ENCODE results near the gene BCAP31.

The BCAP31 gene

GRCh38 chrX:153724252-153725038 lies at the start of gene BCAP31, which contains the start of gene ABCD1:
Gene BCAP31, minus strand, starts transcription at chrX:153724387. Its CDS starts 1,143 bp downstream, at chrX:153723244.
Gene ABCD1, plus strand, starts transcription at chrX:153724856. Its CDS starts 411 bp downstream, at chrX:153725267.
- DNase-seq: peak; percentile 80

DNA sequence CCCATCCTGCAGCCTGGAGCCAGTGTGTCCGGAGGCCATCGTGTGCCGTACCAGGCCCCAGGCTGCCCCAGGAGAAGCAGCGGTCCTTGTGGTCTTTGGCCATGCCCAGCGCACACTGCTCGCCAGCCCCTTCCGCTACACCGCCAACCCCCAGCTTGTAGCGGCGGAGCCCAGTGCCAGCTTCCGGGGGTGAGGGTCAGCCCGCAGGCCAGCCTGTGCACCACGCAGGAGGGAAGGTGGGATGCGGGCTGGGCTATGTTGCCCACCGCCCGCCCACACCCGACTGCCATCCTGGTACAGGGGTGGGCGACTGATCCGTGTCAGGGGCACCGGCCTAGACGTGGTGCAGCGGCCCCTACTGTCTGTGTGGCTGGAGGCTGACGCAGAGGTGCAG lies 49.0 kb upstream of the BCAP31 start:
- DNase-seq: no peak

GRCh38 chrX:153772316-153773217 lies 48.4 kb upstream of the BCAP31 start:
- no peak for DNase-seq

DNA sequence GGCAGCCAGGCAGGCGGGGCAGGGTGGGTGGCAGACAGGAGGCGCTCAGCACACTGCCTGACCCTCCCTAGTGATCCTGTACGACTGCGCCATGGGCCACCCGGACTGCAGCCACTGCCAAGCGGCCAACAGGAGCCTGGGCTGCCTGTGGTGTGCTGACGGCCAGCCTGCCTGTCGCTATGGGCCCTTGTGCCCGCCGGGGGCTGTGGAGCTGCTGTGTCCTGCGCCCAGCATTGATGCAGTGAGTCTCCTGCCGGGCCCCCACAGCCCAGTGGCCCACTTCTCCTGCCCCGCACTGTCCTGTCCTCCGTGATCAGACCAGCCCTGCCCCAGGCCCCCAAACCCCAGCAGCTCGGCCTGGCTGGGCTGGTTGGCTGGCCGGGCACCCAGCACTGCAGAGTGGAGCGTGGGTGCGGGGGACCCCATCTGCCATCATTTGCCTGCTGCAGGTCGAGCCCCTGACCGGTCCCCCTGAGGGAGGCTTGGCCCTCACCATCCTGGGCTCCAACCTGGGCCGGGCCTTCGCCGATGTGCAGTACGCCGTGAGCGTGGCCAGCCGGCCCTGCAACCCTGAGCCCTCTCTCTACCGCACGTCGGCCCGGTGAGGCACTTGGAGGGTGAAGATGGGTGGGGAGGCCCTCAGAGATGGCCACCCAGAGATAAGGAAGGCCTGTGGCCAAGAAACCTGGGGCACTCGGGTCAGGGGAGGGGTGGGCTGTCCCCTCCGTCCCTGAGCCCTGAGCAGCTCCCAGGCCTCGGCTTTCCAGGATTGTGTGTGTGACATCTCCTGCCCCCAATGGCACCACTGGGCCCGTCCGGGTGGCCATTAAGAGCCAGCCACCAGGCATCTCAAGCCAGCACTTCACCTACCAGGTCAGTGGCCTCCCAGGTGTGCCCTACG lies 47.5 kb upstream of the BCAP31 start:
- no peak for DNase-seq

DNA sequence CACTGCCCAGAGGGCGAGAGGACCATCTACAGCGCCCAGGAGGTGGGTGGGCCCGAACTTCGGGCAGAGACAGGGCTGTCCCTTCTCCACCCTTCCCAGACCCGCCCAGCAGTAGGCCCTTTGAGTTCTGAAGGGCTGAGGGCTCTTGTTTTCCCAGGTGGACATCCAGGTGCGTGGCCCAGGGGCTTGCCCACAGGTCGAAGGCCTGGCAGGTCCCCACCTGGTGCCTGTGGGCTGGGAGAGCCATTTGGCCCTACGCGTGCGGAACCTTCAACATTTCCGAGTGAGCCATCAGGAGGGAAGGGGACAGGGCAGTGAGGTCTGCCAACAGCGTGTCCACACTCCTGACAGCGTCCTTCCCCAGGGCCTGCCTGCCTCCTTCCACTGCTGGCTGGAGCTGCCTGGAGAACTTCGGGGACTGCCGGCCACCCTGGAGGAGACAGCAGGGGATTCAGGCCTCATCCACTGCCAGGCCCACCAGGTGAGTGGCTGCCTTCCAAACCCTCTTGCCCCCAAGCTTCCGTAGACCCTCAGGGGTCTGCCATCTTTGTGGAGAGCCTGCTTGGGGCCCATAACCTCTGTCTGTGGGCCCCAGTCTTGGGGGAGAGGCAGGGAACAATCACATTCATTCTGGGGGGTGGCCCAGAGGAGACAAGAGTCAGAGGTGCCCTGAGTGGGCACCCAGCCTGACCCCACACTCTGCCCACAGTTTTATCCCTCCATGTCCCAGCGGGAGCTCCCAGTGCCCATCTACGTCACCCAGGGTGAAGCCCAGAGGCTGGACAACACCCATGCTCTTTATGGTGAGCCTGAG lies 46.6 kb upstream of the BCAP31 start:
- DNase-seq: no peak

DNA sequence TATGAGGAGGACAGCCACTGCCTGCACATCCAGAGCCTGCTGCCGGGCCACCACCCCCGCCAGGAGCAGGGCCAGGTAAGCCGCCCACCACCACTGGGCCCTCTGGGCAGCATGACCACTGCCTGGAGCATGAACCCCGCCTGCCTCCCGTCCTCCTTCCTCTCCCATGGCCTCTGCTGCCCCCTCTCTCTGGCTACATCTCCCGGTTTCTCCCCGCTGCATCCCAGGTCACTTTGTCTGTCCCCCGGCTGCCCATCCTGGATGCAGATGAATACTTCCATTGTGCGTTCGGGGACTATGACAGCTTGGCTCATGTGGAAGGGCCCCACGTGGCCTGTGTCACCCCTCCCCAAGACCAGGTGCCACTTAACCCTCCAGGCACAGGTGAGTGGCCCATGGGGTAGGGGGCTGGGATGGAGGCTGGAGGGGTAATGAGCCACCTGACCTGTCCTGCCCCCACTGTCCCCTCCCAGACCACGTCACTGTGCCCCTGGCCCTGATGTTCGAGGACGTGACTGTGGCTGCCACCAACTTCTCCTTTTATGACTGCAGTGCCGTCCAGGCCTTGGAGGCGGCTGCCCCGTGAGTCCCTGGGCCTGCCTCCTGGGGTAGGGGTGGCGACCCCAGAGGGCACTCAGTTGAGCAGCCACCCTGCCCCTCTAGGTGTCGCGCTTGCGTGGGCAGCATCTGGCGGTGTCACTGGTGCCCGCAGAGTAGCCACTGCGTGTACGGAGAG lies 45.8 kb upstream of the BCAP31 start:
- DNase-seq: no peak

- no peak for DNase-seq
These were observed 45.1 kb upstream of the BCAP31 start for GRCh38 chrX:153769158-153769864.

DNA sequence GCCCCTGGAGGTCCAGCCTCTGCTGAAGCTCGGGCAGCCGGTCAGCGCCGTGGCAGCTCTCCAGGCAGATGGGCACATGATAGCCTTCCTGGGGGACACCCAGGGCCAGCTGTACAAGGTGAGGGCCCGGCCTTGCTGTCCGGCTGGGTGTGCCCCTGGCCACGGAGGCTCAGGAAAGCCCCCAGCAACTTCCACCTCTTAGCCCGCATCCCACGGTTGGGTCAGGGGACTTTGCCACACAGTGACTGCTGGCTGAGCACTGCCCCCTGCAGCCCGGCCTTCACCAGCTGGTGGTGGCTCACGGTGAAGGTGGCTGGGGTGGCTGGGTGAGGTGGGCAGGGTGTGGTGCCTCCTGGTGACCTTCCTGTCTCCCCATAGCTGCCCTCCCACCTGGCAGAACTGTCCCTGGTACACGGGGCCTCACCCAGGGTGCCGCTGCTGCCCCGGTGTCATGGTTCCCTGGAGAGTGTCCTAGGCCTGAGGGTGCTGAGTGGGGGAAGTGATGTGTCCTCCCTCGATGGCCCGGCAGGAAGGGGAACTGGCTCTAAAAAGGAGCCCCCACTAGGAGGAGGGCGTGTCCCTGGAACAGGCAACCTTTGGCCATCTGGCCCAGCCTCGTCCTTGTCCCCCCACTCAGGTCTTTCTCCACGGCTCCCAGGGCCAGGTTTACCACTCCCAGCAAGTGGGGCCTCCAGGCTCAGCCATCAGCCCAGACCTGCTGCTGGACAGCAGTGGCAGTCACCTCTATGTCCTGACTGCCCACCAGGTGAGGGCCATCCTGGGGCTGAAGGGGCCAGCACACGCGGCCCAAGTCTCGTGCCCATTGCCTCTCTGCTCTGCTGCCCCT lies 44.3 kb upstream of the BCAP31 start:
- DNase-seq: no peak

GRCh38 chrX:153767674-153768055 lies 43.5 kb upstream of the BCAP31 start:
- no peak for DNase-seq

DNA sequence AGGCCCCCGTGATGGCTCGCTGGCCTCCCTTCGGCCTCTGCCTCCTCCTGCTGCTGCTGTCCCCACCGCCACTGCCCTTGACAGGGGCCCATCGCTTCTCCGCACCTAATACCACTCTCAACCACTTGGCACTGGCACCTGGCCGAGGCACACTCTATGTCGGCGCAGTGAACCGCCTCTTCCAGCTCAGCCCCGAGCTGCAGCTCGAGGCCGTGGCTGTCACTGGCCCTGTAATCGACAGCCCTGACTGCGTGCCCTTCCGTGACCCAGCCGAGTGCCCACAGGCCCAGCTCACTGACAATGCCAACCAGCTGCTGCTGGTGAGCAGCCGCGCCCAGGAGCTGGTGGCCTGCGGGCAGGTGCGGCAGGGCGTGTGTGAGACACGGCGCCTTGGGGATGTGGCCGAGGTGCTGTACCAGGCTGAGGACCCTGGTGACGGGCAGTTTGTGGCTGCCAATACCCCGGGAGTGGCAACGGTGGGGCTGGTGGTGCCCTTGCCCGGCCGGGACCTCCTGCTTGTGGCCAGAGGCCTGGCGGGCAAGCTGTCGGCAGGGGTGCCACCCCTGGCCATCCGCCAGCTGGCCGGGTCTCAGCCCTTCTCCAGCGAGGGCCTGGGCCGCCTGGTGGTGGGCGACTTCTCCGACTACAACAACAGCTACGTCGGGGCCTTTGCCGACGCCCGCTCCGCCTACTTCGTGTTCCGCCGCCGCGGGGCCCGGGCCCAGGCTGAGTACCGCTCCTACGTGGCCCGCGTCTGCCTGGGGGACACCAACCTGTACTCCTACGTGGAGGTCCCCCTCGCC lies 42.9 kb upstream of the BCAP31 start:
- DNase-seq: no peak

DNA sequence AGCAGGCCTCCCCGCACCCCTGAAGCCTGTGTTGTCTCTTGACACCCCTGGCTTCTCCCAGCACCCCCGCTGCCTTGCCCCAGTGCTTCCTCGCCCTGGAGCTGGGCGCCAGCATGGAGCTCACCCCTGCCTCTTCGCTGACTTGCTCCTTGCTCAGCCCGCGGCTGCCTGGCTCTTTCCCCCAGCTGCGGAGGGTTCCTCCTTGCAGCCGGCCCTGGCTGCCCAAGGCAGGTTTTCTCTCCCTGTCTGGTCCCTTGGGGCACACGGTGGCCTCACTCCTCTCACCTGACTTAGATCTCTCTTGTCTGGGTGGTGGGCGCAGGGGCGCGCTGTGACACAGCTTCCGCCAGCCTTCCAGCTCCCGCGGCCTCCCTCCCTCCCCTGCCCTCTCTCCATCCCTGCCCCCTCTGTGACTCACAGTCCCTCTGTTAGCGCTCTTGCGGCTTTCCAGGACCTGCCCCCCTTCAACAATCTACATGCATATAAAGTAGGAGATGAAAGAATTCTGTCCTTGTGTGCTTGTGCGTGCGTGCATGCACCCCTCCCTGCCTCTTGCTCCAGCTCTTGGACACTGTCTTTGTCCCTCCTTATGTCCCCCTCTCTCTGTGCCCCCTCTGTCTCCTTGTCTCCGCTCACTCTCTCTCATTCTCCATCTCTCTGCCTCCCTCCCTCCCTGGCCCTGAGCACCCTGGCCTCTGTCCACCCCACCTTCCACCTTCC lies 42.1 kb upstream of the BCAP31 start:
- peak; percentile 25 for DNase-seq

- DNase-seq: no peak
These were observed 41.2 kb upstream of the BCAP31 start for GRCh38 chrX:153765138-153766079.

- DNase-seq: no peak
These were observed 40.6 kb upstream of the BCAP31 start for GRCh38 chrX:153764786-153765137.

GRCh38 chrX:153763989-153764755 lies 40.0 kb upstream of the BCAP31 start, which contains the start of gene PLXNB3:
Gene PLXNB3, plus strand, starts transcription at chrX:153764249. Its CDS starts 1,287 bp downstream, at chrX:153765536.
- peak; percentile 54 for DNase-seq

DNA sequence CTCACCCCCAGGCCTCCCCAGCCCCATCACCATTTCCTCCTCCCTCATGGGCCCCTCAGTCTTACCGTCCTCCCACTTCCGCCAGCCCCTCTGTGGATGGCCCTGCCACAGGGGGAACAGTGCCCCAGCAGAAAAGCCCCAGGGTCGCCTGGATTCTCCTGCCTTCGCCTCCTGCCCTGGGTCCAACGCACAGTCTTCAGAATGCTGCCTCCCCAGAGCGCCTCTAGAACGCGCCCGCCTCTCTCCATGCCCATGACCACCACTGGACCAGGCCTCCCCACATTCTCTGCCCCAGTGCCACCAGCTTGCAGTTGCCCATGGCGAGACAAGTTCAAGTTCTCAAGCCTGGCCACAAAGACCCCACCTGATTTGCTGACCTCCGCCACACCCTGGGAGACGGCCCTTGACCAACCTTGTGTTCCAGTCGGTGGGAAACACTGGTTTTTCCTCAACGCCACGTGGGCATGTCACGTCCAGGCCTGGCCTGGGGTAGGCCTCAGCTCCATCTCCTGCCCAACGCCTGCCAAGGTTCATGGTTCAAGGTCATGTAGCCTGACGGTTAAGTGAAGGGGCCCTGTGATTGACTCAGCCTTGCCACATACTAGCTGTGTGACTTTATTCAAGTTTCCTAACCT lies 39.2 kb upstream of the BCAP31 start:
- DNase-seq: no peak

All from activated T-cell treated with anti-CD3 and anti-CD28 coated beads for 4 hours (primary cell).